ENCODE results near the gene DBT.

DNA sequence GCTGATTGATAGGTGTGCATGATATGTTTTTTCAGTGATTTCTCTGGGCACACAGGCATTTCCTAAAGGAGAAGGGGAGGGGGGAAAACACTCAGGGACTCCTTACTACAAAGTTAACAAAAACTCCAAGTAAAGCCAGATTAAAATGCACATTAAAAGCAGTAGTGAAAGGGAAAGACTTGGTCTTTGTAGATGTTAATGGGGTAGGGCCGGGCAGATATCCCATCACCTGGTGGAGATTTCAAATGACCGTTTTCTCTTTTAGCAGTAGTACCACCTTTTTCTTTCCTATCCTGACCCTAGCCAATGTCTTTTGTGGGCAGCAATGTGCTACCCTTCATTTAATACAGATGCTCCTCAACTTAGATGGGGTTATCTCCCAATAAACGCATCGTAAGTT lies 48.9 kb upstream of the DBT start:
- TF ChIP-seq EZH2 (IDR thresholded peaks at IDR 0.05; ENCODE audit: insufficient read depth, poor library complexity, severe bottlenecking), result no peak
- TF ChIP-seq EZH2phosphoT487 (IDR thresholded peaks at IDR 0.05; ENCODE audit: insufficient read depth, low read depth), result no peak

Data from GM23248 (cell line).